DMS153 (cell line): ENCODE data around the gene RGS17.
"Not testable (repeated sequence)": the region's sequence is repeated elsewhere in the genome, so short reads cannot be mapped to it uniquely, and the experiment has no call there.

Source experiments
- DNase-seq: peaks from one replicate; lab custom pipeline; 2025; lab: John Stamatoyannopoulos, UW

RGS17 gene

GRCh38 chr6:152985300-152985699 lies 145.8 kb downstream of the RGS17 start:
- not testable (repeated sequence) for DNase-seq

- DNase-seq, result no peak
Observed at GRCh38 chr6:152984513-152984872, 146.6 kb downstream of the RGS17 start.

GRCh38 chr6:152983637-152984512 lies 147.2 kb downstream of the RGS17 start:
- DNase-seq, result no peak

GRCh38 chr6:152982904-152983636 lies 148.0 kb downstream of the RGS17 start, which contains the start of gene FBXO5:
Gene FBXO5, minus strand, starts transcription at chr6:152983041. Its CDS starts 82 bp downstream, at chr6:152982959.
- peak; percentile 97 for DNase-seq

- DNase-seq, result no peak
Observed at GRCh38 chr6:152981989-152982903, 148.8 kb downstream of the RGS17 start.

GRCh38 chr6:152981219-152981618 lies 149.9 kb downstream of the RGS17 start:
- no peak for DNase-seq

GRCh38 chr6:152980656-152981055 lies 150.4 kb downstream of the RGS17 start:
- no peak for DNase-seq

GRCh38 chr6:152979116-152979515 lies 152.0 kb downstream of the RGS17 start:
- no peak for DNase-seq

- no peak for DNase-seq
Observed at GRCh38 chr6:152978058-152978457, 153.0 kb downstream of the RGS17 start.

GRCh38 chr6:152977556-152977955 lies 153.5 kb downstream of the RGS17 start:
- no peak for DNase-seq

- no peak for DNase-seq
Observed at GRCh38 chr6:152976749-152977148, 154.3 kb downstream of the RGS17 start.

- no peak for DNase-seq
Observed at GRCh38 chr6:152975204-152975915, 155.7 kb downstream of the RGS17 start.

GRCh38 chr6:152973916-152974315 lies 157.2 kb downstream of the RGS17 start:
- no peak for DNase-seq

GRCh38 chr6:152969688-152970418 lies 161.2 kb downstream of the RGS17 start:
- no peak for DNase-seq

- DNase-seq, result not testable (repeated sequence)
Observed at GRCh38 chr6:152966168-152966894, 164.8 kb downstream of the RGS17 start.

- no peak for DNase-seq
Observed at GRCh38 chr6:152959333-152959732, 171.7 kb downstream of the RGS17 start.

GRCh38 chr6:152957796-152958195 lies 173.3 kb downstream of the RGS17 start:
- DNase-seq, result no peak
